Amygdala (tissue), 56 donors: ENCODE measurements around the gene NTN3.
"Not testable (repeated sequence)": the region's sequence is repeated elsewhere in the genome, so short reads cannot be mapped to it uniquely, and the experiment has no call there.

Experiments
- DNase-seq, 56 donors: peaks; one replicate each; lab custom pipeline; 2025; lab: John Stamatoyannopoulos, UW

NTN3 gene

GRCh38 chr16:2471016-2471652 is at the start of gene NTN3:
Gene NTN3, plus strand, starts transcription at chr16:2471297. Its CDS starts 405 bp downstream, at chr16:2471702.
- DNase-seq = peak in 8 of 56 donors; percentile 19 to 69 (median 46)

DNA sequence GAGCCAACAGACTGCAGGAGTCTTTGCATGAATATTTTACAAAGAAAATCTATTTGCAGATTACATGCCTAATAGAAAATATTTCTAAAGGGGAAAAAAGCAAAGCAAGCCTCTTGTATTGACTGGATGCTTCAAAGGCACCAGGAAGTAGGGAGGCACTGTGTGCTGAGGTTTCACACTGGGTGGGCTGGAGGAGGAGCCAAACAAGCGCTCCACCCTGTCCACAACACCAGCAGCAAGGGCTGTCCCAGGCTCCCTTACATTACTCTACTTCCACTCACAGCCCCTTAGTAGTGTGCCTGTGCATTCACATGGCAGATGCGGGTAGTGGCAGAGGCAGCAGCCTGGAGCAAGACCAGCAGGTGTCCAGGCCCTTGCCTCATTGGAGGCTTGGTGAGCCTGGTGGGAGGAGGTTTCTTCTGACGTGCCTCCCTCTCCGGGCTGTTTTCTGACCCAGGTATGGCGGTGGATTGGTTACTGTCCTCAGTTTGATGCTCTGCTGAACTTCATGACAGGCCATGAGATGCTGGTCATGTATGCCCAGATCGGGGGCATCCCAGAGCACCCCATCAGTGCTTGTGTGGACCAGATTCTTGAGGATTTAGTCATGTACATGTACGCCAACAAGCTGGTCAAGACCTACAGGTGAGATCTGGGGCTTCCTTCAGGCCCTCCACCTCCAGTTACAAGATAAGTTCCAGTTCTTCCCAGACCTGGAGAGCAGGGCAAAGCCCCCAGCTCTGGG is 48.8 kb upstream of the NTN3 start:
- no peak for DNase-seq

DNA sequence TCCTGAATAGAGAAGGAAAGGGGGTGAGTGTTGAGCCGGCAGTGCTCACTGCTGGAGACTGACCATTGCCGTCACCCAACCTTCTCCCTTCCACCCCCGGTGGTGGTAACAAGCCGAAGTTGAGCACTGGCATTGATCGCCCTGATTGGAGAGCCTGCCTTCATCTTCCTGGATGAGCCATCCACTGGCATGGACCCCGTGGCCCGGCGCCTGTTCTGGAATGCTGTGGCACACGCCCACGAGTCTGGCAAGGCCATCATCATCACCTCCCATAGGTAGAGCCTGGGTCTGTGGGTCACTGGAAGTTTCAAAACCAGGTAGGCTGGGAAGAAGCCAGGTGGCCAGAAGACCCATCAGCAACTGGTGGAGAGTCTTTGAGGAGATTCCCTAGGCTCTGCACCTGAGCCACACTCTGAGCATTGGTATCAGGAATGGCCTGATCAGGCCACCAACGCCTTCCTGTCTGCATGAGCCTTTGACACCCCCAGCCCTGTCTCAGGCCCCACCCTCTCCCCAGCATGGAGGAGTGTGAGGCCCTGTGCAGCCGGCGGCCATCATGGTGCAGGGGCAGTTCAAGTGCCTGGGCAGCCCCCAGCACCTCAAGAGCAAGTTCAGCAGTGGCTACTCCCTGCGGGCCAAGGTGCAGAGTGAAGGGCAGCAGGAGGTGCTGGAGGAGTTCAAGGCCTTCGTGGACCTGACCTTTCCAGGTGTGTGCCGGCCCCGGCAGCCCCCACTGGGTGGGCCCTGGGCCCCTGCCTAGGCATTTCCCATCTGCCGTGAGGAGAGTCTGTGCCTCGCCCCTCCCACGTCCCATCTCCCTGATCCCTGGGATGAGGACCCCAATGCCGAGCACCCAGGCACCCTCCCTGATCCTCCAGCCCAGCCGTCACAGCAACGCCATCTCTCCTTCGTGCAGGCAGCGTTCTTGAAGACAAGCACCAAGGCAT is 46.8 kb upstream of the NTN3 start:
- no peak for DNase-seq

DNA sequence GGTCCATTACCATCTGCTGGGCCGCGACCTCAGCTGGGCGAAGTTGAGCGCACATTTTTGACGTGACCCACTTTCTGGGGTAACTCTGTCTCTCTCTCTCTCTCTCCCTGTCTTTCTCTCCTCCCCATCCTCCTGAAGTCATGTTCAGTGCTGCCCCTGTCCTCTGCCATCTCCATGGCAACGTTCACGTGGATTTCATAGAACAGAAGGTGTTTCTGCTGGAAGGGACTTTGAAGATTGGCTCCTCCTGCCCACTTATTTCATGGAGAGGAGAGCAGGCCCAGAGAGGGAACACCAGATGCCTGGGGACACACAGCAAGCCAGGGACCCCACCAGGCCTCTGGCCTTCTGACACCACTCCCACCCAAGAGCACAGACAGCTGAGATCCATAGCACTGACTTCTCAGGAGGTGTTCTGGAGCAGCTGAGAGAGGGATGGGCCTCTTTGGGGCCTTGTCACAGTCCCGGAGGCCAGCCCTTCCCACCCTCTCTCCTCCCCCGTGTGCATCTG is 46.0 kb upstream of the NTN3 start:
- peak in 12 of 56 donors; percentile 5 to 46 (median 17) for DNase-seq

- no peak for DNase-seq
Measured at GRCh38 chr16:2425825-2426430, 45.2 kb upstream of the NTN3 start.

DNA sequence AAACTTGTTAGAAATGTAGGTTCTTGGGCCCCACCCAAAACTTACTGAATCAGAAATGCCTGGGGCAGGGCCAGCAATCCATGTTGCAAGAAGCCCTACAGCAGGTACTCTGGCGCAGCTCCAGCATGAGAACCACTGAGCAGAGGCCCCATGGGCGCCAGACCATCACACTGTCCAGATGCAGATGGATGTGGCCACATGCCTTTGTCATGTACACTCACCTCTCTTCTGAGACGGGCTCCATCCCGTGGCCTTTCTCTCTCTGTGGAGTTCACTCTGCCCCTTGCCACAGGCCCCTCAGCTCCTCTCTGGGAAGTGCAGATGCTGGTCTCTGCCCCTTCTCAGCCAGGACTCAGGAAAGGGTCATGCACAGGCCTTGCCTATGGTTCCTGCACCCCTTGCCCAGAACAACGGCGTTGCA is 44.1 kb upstream of the NTN3 start:
- DNase-seq = no peak

- no peak for DNase-seq
Measured at GRCh38 chr16:2427526-2427925, 43.6 kb upstream of the NTN3 start.

DNA sequence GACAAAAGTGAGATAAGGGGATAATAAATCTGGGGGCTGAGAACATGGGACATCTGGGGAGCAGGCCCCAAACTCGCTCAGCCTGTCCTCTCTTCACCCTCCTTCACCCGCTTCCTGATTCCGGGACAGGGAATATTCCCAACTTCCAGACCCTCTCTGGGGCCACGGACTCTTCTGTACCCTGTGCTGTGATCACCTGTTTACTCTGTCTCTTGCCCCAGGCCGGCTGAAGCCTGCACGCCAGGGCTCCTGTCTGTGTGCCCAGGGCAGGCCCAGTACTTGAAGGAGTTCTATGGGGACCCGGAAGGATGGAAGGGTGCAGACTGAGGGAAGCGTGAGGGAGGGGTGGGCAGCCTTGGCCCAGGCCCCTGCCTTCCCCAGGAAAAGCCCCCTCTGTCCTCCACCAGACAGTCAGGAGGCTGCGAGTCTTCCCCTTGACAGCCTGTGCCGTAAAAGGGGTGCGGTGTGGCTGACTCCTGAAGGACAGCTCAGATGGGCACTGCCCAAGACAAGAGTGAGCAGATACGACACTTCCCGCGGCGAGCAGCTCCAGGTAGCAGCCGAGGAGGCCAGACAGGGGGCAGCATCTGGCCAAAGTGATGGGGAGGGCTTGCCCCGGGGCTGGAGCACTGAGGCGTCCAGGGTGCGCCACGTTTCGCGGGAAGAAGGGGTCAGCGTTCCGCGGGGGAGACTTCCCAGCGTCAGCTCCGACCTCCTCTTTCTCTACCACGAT is 42.9 kb upstream of the NTN3 start:
- peak in 4 of 56 donors; percentile 28 to 44 (median 42) for DNase-seq

DNA sequence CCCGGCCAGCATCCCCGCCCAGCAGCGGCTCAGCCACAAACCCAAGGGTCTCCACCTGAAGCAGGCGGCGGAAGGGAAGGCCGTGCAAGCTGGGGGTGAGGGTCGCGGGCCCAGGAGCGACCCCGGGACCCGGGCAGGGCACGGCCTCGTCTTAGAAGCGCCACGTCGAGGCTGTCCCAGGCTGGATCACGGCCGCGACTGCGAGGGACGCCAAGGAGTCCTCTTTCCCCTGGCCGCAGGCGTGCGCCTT is 42.4 kb upstream of the NTN3 start:
- DNase-seq = no peak

- peak; percentile 60 to 98 (median 94) for DNase-seq
Measured at GRCh38 chr16:2429034-2429770, 41.9 kb upstream of the NTN3 start, which contains the start of gene CCNF. Gene CCNF, plus strand, starts transcription at chr16:2429447. Its CDS starts 35 bp downstream, at chr16:2429482.

GRCh38 chr16:2429771-2430663 is 41.1 kb upstream of the NTN3 start:
- DNase-seq = peak in 4 of 56 donors; percentile 5 to 45 (median 26)

DNA sequence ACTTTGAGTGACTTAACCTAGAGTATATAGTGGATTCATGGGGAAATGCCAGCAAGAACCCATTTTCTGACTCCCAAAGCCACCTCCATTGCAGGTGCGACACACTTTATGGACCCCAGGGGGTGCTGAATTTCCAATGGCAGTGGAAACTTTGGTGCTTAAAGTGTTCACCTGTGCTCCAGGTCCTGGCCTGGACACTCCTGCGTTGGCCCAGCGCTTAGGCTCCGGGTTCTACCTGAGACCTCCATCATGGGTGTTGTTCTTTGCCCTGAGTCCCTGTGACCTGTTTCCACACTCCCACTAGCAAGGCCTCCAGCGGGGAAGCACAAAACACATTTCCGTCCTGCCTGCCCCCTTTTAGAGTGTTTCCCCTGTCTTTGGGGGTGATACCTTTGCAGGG is 38.8 kb upstream of the NTN3 start:
- no peak for DNase-seq

- DNase-seq = no peak
Measured at GRCh38 chr16:2432801-2433505, 38.1 kb upstream of the NTN3 start.

DNA sequence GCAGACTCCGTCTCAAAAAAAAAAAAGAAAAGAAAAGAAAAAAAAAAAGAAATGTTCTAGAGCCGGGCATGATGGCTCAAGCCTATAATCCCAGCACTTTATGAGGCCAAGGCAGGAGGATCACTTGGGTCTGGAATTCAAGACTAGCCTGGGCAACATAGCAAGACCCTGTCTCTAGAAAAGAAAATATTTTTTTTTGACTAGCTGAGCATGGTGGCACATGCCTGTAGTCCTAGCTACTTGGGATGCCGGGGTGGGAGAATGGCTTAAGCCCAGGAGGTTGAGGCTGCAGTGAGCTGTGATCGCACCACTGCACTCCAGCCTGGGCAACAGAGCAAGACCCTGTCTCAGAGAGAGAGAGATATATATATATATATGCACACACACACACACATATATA is 35.9 kb upstream of the NTN3 start:
- not testable (repeated sequence) for DNase-seq

DNA sequence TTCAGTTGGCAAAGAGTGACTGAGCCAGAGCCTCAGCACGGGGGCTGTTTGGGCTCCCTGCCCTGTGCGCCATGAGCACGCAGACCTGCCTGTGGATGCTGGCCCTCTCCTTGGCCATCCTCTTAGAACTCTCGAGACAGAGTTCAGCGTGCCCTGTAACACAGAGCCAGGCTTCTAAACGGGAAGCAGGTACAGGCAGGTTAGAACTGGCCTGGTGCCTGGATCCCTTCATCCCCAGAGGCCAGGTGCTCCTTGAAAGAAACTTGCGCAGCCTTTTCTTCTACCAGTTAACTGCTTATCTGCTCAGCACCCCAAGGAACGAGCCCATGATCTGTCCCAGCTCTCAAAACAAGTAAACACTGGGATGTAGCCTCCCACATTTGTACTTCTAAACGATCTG is 35.0 kb upstream of the NTN3 start:
- DNase-seq = no peak

- no peak for DNase-seq
Measured at GRCh38 chr16:2437032-2437790, 33.9 kb upstream of the NTN3 start.

GRCh38 chr16:2438121-2438520 is 33.0 kb upstream of the NTN3 start:
- DNase-seq = peak in 4 of 56 donors; percentile 10 to 31 (median 22)
